GM06990 (cell line): Measurements from ENCODE around the gene TRERF1.

Experiments used
- DNase-seq: peaks from one replicate; pipeline ENCODE4 v3.0.0-alpha.2; 2011; ENCODE audit not compliant: insufficient read length; ENCODE audit errors: extremely low read depth
- H3K27me3 ChIP-seq: replicated peaks from 2 replicates; pipeline ENCODE4 v1.6.0; 2011; ENCODE audit warnings: low read length; ENCODE audit not compliant: control insufficient read depth, insufficient read depth
- H3K36me3 ChIP-seq: 2 replicates; pipeline ENCODE4 v1.5.1; 2011; ENCODE audit warnings: low read length; ENCODE audit not compliant: control insufficient read depth, insufficient read depth
- H3K4me3 ChIP-seq: replicated peaks from 2 replicates; pipeline ENCODE4 v1.5.1; 2011; ENCODE audit warnings: low read depth, mild to moderate bottlenecking, control low read depth, low read length
- CTCF ChIP-seq: IDR thresholded peaks from 2 replicates; pipeline ENCODE4 v1.5.1; 2011; ENCODE audit warnings: low read length, control low read depth, mild to moderate bottlenecking, inconsistent platforms; ENCODE audit not compliant: insufficient read depth, poor library complexity, severe bottlenecking

TRERF1 gene

DNA sequence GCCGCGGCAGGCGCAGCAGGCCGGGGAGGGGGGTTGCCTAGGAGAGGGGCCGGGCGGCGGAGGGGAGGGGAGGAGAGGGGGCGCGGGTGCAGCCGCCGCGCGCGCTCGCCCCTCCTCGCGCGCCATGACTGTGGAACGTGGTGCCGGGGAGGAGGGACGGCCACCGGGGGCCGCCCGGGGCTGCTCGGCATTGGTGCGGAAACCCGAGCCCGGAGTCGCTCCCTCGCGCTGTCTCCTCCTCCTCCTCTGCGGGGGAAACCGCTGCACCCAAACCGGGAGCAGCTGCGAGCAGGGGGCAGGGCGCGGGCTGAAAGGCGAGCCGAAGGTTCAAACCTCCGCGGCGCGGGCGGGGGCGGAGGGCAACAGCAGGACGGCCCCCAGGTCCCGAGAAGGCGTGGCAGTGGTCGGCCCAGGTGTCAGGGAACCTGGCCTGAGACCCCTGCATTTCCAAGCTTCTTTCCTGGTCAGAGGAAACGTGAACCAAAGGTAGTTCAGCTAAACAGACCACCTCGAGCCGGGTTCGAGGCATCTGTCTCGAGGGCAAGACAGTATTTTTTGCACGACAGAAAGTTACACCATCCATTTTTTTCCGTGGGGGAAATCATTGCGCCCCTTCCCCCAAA, 1.4 kb upstream of the TRERF1 start:
- H3K4me3 ChIP-seq = peak overlapping the region; percentile 74
- no peaks in the 10 kb centered on the region for H3K36me3 ChIP-seq
- TF ChIP-seq CTCF = no peak
- peak; percentile 90 for DNase-seq
- H3K27me3 ChIP-seq = no peaks in the 10 kb centered on the region

- peak overlapping the region; percentile 74 for H3K4me3 ChIP-seq
- H3K27me3 ChIP-seq = no peaks in the 10 kb centered on the region
- no peaks in the 10 kb centered on the region for H3K36me3 ChIP-seq
- TF ChIP-seq CTCF = no peak
- DNase-seq = peak; percentile 85
These were observed 675 bp upstream of the TRERF1 start for GRCh38 chr6:42452171-42453030.

- Histone ChIP-seq H3K27me3 (no peaks in the 10 kb centered on the region), H3K36me3 (no peaks in the 10 kb centered on the region), H3K4me3 (peak overlapping the region; percentile 74)
- DNase-seq = peak; percentile 27
- no peak for TF ChIP-seq CTCF
These were observed 1.0 kb downstream of the TRERF1 start for GRCh38 chr6:42450477-42451332.

DNA sequence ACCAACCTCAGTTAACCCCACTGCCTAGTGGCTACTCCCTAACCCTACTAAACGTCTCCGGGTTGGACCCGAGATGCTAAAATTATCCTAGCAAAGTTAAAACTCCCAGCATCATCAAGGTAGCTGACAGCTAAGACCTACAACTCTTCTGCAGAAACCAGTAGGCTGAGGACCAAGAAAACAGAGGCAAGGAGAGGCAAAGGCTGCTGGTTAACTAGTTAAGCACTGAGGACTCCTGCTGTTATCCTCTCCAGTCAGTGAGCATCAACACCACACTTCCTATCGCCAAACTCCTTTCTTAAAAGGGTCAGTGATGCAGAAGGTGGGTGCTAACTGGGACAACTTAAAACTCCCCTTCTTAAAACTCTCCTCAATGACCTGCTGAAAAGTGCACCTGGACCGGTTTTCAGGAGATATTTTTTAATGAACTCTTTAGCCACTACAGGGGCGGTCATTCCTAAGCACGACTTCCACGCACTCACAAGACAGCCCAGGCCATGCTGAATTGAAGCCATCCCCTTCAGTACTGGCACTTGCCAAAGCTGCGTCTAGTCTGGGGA, 1.7 kb downstream of the TRERF1 start:
- no peak for DNase-seq
- Histone ChIP-seq H3K4me3 (peak overlapping the region; percentile 74), H3K27me3 (no peaks in the 10 kb centered on the region), H3K36me3 (no peaks in the 10 kb centered on the region)
- no peak for TF ChIP-seq CTCF

DNA sequence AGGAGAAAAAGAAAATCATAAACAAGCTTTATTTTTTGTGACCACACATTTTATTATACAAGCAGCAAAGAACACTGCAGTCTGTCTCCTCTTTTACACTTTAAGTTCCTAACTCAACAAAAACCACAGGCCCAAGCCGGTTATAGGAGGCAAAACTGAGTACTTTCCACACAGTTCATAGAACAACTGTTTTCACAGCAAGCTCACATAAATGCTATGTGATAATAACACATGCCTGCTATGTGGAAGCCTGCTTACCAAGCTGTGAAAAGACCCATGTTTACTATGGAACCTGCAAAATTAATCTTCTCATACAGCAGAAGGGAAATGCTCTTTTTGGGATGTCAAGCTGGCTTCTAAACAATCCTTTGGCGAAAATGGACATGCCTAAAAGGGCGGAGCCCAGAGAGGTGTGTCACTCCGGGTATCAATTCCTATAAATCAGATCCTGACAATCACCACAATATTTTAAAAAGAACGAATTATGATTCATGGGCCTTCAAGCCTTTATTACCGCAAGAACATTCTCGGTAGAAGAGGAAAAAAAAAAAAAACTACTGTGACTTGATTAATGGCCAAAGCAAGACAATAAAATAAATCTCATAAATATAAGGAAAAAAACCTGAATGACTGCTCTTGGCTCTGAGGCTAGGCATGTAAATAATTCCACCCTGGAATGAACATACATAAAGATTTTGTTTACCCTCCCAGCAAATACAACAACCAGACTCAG, 2.6 kb downstream of the TRERF1 start:
- no peak overlapping the region for H3K4me3 ChIP-seq
- no peaks in the 10 kb centered on the region for H3K36me3 ChIP-seq
- DNase-seq = no peak
- no peaks in the 10 kb centered on the region for H3K27me3 ChIP-seq
- no peak for TF ChIP-seq CTCF
